ENCODE measurements around the gene TMEM229B.

The TMEM229B gene

DNA sequence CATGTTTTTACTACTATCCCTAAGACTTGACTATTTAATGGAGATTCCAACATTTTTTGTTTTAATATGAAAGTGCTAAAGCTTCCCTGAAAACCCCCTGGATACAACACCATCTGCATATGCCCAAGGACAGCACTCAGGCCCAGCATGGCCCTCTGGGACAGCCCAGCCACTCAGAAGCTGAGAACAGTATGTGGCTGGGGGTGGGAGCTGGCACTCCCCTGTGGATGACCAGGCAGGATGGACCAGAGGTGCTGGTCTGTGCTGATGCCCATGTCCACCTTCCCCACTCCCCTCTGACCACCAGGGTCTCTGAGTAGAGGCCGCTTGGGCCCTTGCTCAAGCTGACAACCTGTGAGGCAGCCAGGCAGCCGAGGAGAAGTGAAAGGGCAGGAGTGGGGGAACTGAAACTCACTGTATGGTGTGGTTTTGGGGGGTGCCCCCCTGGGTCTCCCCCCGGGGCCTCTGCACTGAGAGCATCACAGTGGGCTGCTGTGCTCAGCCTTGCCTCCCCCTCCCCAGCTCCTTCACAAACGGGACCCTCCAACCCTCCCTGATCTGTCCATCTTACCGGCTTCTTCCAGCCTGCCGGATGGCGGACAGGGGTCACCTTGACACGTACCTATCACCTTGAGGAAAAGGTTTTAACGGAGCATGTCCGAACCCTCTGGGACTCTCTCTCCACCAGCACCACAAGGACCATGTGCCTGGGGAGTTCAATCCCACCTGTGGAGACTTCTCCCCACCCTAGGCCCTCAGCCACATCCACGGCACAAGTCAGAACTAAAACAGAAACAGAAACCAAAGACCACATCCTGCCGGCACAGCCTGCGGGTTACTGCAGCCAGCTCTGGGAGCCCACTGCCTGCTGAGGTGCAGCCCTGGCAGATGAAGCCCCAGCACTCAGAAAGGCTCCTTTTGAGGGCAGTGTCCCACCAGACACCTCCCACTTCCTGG is at the start of gene TMEM229B:
Gene TMEM229B (minus strand): TSS at position 785 of the 957 bp plus-strand sequence. CDS start 14,798 bp downstream, outside the sequence.
- TF ChIP-seq POLR2A (IDR thresholded peaks at IDR 0.05; ENCODE audit: low read depth, low read length) = no peak
- FAIRE-seq (no peak), DNase-seq (ENCODE audit: insufficient read length, low spot score) (peak; percentile 22)

GRCh38 chr14:67537736-67538135 is 49.2 kb upstream of the TMEM229B start:
- no peak for DNase-seq (ENCODE audit: insufficient read length, low spot score)
- no peak for FAIRE-seq

DNA sequence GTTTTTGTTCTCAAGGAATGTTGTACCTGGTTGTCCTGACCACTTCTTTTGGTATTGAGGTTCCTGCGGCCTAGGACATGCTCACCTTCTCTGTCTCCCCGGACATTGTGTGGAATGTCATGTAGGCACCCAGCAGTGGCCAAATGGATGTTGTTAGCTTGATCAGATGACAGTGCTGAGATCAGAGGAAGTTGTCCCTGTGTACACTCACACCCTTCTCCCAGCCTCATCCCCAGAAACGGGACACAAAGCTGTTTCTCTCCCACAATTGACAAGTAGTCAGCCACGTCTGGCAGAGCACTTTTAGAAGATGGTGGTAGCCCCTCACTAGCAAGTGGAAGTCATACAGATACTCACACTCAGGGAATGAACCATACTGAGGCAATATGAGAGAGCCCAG is 47.6 kb upstream of the TMEM229B start:
- FAIRE-seq (no peak), DNase-seq (ENCODE audit: insufficient read length, low spot score) (no peak)
- TF ChIP-seq POLR2A (IDR thresholded peaks at IDR 0.05; ENCODE audit: low read depth, low read length) = no peak

More at GRCh38 chr14:67537736-67538135, 49.2 kb upstream of the TMEM229B start:
- no peak for TF ChIP-seq POLR2A (IDR thresholded peaks at IDR 0.05; ENCODE audit: low read depth, low read length)

GRCh38 chr14:67533754-67534085 is 45.2 kb upstream of the TMEM229B start:
- FAIRE-seq (no peak), DNase-seq (ENCODE audit: insufficient read length, low spot score) (no peak)
- no peak for TF ChIP-seq POLR2A (IDR thresholded peaks at IDR 0.05; ENCODE audit: low read depth, low read length)

- TF ChIP-seq POLR2A (IDR thresholded peaks at IDR 0.05; ENCODE audit: low read depth, low read length) = no peak; the same call in 1 of the 2 replicates
- FAIRE-seq (no peak), DNase-seq (ENCODE audit: insufficient read length, low spot score) (peak; percentile 76)
Observed at GRCh38 chr14:67532998-67533753, 44.7 kb upstream of the TMEM229B start, which contains the start of gene PLEKHH1. PLEKHH1 (plus strand) TSS chr14:67533290; CDS start chr14:67541868, 8,578 bp downstream.

- TF ChIP-seq POLR2A (IDR thresholded peaks at IDR 0.05; ENCODE audit: low read depth, low read length) = no peak
- FAIRE-seq (no peak), DNase-seq (ENCODE audit: insufficient read length, low spot score) (no peak)
Observed at GRCh38 chr14:67532606-67532997, 44.1 kb upstream of the TMEM229B start.

DNA sequence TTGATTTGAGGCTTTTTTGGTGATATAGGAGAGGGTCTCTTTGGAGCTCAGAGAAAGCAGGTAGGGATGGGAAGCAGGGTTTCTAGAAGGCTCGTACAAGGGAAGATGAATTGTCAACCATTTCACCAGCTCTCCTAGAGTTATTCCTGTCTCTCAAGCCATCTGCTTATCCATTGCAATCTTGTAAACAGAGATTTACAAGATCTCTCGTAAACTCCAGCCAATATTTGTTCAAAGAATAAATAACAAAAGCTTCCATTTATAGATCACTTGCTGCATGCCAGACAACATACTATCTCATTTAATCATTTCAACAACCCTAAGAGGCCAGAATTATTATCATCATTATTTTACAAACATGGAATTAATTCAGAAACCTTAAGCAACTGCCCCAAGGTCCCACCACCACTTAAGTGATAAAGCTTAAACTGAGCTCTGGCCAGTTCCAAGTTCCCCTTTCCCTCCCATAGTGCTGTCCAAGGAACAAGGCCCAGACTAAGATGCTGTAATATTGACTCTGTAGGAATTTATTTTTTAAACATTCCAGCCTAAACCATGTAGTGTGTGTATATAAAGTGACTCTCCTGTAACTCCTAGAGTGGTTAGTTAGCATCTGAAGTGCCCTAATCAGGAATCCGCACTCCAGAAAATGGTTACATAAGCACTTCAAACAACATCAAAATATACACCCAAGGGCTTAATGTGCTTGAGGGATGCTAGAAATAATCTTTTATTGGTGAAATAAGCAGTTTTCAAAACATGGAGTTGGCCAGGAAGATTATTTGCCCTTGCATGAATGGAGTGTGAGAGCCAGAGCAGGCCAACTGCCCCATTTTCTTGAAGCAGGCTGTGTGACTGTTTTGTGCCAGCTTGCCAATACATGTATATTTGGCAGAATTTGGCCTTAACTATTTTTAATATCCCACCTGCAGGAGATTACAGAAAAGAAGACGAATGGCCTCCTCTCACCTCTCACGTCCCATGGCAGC is 41.7 kb upstream of the TMEM229B start:
- DNase-seq (ENCODE audit: insufficient read length, low spot score) (no peak), FAIRE-seq (no peak)
- TF ChIP-seq POLR2A (IDR thresholded peaks at IDR 0.05; ENCODE audit: low read depth, low read length) = no peak

DNA sequence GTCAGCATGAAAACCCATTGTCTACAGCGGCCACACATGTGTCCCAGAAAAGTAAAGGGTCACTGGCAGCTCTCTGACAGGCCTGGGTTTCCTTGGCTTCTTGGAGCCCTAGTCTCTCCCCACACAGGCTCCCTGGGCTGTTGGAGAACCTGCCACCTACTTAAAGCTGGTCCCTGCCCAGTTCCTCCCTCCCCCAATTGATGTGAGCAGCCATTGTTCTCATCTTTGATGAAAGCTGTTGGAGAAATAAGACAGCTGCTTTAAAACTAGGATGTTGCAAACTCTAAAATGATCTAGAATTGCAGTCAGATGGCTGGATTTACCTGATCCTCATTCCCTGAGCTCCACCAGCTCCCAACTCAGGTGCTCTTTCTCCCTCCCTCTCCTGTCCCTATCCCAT is 39.8 kb upstream of the TMEM229B start:
- DNase-seq (ENCODE audit: insufficient read length, low spot score) (no peak), FAIRE-seq (no peak)
- no peak for TF ChIP-seq POLR2A (IDR thresholded peaks at IDR 0.05; ENCODE audit: low read depth, low read length)

- no peak for FAIRE-seq
- no peak for TF ChIP-seq POLR2A (IDR thresholded peaks at IDR 0.05; ENCODE audit: low read depth, low read length)
Observed at GRCh38 chr14:67527756-67528155, 39.2 kb upstream of the TMEM229B start.

DNA sequence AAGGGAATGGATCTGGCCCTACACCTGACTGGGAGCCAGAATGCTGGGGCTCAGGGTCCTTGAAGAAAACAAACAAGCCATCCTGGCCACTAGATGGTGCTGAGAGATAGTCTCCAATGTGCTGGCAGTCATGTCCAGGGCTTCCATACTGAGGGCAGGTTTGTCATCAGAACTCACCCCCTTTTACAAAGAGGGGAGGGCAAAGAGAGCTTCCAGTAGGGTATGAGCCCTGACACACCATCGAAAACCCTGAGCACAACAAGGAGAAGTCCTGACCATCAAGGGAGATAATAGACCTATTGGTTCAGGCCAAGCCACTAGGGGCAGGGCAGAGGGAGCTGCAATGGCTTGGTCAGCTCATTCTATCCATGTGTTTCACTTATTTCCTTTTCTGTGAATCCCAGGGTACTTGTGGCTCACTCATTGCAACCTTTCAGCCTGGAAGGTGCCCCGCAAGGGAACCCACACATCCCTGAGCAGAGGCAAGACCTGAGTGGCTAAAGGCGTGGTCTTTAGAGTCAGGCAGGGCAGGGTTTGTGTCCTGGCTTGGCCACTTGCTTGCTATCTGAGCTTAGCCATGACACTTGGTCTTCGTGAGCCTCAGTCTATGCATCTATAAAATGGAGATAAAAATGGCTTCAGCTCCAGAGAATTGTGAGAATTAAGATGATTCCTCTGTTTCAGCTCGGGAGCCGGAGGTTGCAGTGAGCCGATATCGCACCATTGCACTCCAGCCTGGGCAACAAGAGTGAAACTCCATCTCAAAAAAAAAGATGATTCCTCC is 38.3 kb upstream of the TMEM229B start:
- FAIRE-seq (peak; percentile 48), DNase-seq (ENCODE audit: insufficient read length, low spot score) (peak; percentile 33)
- TF ChIP-seq POLR2A (IDR thresholded peaks at IDR 0.05; ENCODE audit: low read depth, low read length) = no peak

More at GRCh38 chr14:67527756-67528155, 39.2 kb upstream of the TMEM229B start:
- DNase-seq (ENCODE audit: insufficient read length, low spot score) = no peak

GRCh38 chr14:67526181-67526580 is 37.7 kb upstream of the TMEM229B start:
- FAIRE-seq (no peak), DNase-seq (ENCODE audit: insufficient read length, low spot score) (no peak)
- no peak for TF ChIP-seq POLR2A (IDR thresholded peaks at IDR 0.05; ENCODE audit: low read depth, low read length)

DNA sequence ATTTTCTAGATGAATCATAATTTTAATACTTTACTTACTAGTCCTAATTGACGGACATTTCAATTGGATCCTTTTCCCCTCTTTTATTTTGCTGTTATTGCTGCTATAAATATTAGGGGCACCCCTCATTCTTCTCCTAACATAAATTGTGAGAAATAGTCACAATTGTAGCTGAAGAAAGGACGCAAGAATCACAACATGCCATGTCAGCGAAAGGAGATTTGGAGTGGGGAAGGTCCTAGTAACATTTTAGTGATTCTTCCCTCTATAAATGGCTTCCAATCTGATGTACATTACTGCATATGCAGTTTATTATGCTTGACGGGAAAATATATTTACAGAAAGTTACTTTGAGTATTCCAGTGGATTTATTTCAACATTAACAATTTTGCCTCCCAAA is 36.9 kb upstream of the TMEM229B start:
- FAIRE-seq (no peak), DNase-seq (ENCODE audit: insufficient read length, low spot score) (no peak)
- TF ChIP-seq POLR2A (IDR thresholded peaks at IDR 0.05; ENCODE audit: low read depth, low read length) = no peak

- no peak for FAIRE-seq
- TF ChIP-seq POLR2A (IDR thresholded peaks at IDR 0.05; ENCODE audit: low read depth, low read length) = no peak
- DNase-seq (ENCODE audit: insufficient read length, low spot score) = no peak
Observed at GRCh38 chr14:67524634-67524963, 36.1 kb upstream of the TMEM229B start.
